ENCODE measurements around the gene SH3PXD2A.

Gene SH3PXD2A

GRCh38 chr10:103593022-103593570 lies 262.3 kb downstream of the SH3PXD2A start:
- DNase-seq, result no peak

GRCh38 chr10:103592186-103593021 lies 263.0 kb downstream of the SH3PXD2A start:
- peak; percentile 44 for DNase-seq

- DNase-seq, result no peak
Measured at GRCh38 chr10:103590744-103591291, 264.6 kb downstream of the SH3PXD2A start.

GRCh38 chr10:103590060-103590459 lies 265.3 kb downstream of the SH3PXD2A start:
- no peak for DNase-seq

- no peak for DNase-seq
Measured at GRCh38 chr10:103589074-103589630, 266.2 kb downstream of the SH3PXD2A start.

GRCh38 chr10:103587073-103587472 lies 268.3 kb downstream of the SH3PXD2A start:
- no peak for DNase-seq

- DNase-seq, result no peak
Measured at GRCh38 chr10:103585011-103585405, 270.4 kb downstream of the SH3PXD2A start.

- peak; percentile 87 for DNase-seq
Measured at GRCh38 chr10:103584216-103585010, 271.0 kb downstream of the SH3PXD2A start.

- DNase-seq, result no peak
Measured at GRCh38 chr10:103583871-103584215, 271.5 kb downstream of the SH3PXD2A start.

- DNase-seq, result no peak
Measured at GRCh38 chr10:103582331-103583123, 272.8 kb downstream of the SH3PXD2A start.

- DNase-seq, result no peak
Measured at GRCh38 chr10:103581499-103581898, 273.9 kb downstream of the SH3PXD2A start.

- DNase-seq, result no peak
Measured at GRCh38 chr10:103580430-103580829, 274.9 kb downstream of the SH3PXD2A start.

- no peak for DNase-seq
Measured at GRCh38 chr10:103580011-103580410, 275.4 kb downstream of the SH3PXD2A start.

GRCh38 chr10:103578782-103579382 lies 276.5 kb downstream of the SH3PXD2A start:
- no peak for DNase-seq

GRCh38 chr10:103576862-103577261 lies 278.5 kb downstream of the SH3PXD2A start:
- DNase-seq, result no peak

GRCh38 chr10:103576076-103576471 lies 279.3 kb downstream of the SH3PXD2A start:
- DNase-seq, result no peak

GRCh38 chr10:103575416-103576075 lies 279.8 kb downstream of the SH3PXD2A start:
- DNase-seq, result no peak

- no peak for DNase-seq
Measured at GRCh38 chr10:103574097-103575061, 281.0 kb downstream of the SH3PXD2A start.

GRCh38 chr10:103573205-103573487 lies 282.2 kb downstream of the SH3PXD2A start:
- no peak for DNase-seq

Measured in CD4-positive, alpha-beta T cell treated with Interleukin-17A for 1 hour (primary cell).